GM11168 (cell line): Measurements from ENCODE around the gene HEATR9.

Source experiments
- in situ Hi-C: fragments of 300-500 bp; cut with MboI; formaldehyde crosslinking; loops from one replicate; pipeline ENCODE4 v1.12.0; 2022; ENCODE audit warnings: low sequenced_read_pairs; ENCODE audit not compliant: unreplicated experiment

The HEATR9 gene

GRCh38 chr17:35867574-35867973, 1.1 kb downstream of the HEATR9 start:
- in situ Hi-C loops = no loop called here

DNA sequence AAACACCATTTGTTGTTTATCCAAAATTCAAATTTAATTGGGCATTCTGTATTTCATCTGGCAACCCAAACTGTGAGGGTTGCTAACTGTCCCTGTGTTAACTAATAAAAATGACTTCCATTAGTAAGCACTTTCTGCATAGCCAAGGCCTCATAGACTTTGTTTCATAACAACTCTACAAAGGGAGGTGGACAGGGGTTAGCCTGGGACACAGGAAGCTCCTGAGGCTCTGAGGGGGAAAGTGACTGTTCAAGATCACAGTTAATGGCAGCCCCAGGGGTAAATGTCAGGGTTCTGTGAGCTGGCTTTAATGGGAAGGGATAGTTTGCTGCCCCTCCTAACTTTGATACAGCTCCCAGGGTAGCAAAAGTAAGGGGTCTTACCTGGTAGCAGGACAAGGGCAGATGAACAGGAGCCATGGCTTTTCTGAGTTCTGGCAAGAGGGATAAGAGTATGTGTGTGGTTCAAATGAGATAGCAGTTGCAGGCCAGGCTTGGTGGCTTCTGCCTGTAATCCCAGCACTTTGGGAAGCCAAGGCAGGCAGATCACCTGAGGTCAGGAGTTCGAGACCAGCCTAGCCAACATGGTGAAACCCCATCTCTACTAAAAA, 2.2 kb downstream of the HEATR9 start:
- in situ Hi-C loops = no loop called here

GRCh38 chr17:35865412-35866340, 3.0 kb downstream of the HEATR9 start:
- in situ Hi-C loops = no loop called here

DNA sequence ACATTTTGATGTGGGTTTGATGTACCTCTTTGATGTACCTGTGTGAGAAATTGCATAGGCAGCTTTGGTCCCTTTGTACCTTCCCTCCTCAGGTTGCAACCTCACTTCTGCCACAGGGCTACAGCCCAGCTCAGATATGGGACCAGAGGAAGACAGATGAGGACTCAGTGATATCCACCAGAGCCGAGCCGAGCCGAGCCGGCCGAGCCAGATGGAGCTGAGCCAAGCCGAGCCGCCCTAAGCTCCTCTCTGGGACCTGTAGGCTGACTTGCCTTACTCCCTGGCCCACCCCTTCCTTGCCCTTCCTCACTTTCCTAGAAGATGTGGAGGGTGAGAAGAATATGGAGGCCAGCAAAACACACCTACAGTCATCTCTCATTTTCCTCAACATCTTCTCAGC, 3.8 kb downstream of the HEATR9 start:
- in situ Hi-C loops = no loop called here

DNA sequence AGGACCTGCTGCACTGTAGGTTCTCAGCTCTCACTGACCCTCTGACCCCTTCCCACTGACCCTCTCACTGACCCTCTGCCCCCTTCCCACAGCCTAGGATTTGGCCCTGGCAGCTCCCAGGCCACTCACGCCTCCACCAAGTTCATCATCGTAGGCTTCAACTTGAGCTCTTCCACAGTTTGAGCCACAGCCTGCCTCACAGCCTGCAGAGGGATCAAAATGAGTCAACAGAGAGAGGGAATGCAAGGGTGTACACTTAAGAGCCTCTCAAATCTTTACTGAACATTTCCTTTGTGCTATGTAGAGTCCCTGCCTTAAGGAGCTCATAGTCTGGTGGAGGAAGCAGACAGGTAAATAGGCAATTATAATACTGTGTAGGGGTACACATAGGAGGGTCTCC, 12.1 kb downstream of the HEATR9 start:
- in situ Hi-C loops = no loop called here

GRCh38 chr17:35855965-35856364, 12.7 kb downstream of the HEATR9 start:
- in situ Hi-C loops = no loop called here

GRCh38 chr17:35849469-35850348, 19.0 kb downstream of the HEATR9 start:
- in situ Hi-C loops = no loop called here

DNA sequence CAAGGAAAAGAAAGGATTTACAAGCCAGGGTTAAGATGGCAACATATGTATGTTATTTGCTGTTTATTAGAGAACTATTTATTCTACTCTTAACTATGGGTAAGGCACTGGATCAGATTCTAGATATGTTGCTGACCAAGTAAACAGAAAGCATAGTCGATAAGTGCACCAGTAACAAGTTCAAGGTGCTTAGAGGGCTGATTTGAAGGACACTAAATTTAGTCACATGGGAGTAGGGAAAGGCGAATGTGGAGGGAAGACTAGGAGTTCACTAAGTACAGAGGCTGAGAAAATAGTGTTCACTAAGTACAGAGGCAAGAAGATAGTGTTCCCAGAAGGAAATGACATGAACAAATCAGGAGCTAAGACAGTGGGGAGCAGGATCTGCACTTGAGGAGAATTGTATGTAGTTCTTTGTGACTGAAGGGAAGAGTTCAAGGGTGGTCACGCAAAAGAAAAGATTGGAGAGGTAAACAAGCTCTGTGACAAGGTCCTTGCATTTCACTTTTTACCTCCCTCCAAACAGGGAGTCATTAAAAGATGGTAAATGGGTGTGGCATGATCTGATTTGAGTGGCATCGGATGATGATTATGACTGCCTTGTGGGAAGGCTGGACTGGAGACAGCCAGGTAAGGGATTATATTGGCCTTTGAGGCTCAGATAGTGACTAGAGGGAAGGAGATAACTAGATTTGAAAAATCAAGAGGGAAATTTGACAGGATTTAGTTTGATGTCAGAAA, 20.9 kb downstream of the HEATR9 start:
- in situ Hi-C loops = no loop called here

DNA sequence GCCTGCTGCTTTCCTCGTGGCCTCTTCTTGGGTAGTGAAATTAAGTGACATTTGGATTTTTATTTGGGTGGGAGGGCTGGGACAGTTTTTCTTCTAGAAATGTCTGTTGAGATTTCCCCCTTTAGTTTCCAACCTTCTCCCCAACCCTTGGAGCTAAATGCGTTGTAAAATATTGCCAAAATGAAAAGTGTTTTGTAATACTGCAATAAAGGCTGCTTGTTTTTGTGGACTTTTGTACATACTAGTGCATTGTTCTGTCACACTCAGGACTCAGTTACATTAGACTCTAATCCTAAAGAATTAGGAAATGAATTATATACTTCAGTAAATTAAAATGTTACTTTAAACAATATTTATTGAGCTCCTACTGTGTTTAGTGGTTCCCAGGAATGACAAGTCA, 21.7 kb downstream of the HEATR9 start:
- in situ Hi-C loops = no loop called here

DNA sequence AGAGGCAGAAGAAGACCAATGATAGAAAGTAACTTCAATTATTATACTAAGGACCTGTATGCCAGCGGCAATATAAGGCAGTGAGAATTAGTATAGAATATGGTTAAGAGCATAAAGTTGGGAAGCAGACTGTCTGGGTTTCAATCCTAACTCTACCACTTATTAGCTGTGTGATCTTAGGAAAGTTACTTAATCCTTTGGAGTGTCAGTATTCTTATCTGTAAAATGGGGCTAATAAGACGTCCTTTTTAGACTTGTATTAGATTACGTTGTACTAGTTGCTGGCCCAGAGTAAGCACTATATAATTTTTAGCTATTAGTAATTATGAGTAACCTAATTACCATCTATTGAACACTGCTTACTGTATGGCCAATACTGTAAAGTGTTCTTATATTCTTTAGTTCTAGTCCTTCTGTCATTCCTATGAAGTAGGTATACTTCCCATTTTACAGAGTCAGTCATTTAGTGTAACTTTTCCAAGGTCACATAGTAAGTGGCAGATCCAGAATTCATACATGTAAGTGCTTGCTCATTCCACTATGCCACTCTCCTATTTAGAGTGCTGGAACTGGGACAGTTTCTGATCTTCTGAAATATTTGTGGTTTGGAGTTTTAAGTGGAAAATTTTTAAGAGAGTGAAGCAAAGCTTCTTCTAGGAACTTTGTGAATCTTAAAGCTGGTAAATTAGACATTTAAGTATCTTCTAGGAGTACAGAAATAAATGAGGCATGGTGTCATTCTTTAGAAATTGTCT, 22.5 kb downstream of the HEATR9 start:
- in situ Hi-C loops = no loop called here

GRCh38 chr17:35844547-35844946, 24.1 kb downstream of the HEATR9 start:
- in situ Hi-C loops = no loop called here

DNA sequence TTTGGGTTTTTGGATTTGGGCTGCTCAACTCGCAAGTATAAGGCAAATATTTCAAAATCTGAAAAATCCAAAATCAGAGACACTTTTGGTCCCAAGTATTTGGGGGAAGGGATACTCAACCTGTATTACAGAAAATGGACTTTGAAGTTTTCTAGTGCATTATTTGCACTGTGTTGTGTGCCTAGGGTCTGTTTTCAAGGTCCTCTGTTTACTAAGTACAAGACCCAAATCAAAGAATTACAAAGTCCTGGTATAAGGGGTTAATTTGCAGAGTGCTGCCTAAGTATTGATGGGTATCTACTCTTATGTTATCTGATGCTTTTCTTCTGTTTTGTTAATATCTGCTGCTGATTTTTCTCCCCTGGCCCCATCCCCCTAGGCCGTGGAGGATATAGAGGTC, 25.0 kb downstream of the HEATR9 start:
- in situ Hi-C loops = no loop called here

- in situ Hi-C loops = no loop called here
Measured at GRCh38 chr17:35842239-35842638, 26.5 kb downstream of the HEATR9 start.

DNA sequence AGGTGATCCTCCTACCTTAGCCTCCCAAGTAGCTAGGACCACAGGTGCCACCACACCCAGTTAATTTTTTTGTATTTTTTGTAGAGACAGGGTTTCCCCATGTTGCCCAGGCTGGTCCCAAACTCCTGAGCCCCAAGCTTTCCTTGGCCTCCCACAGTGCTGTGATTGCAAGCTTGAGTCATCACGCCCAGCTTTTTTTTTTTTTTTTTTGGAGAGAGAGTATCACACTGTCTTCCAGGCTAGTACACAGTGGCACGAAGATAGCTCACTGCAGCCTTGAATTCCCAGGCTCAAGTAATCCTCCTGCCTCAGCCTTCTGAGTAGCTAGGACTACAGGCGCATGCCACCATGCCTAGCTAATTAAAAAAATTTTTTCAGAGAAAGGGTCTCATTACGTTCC, 27.2 kb downstream of the HEATR9 start:
- in situ Hi-C loops = no loop called here

GRCh38 chr17:35841101-35841500, 27.6 kb downstream of the HEATR9 start:
- in situ Hi-C loops = no loop called here

- in situ Hi-C loops = no loop called here
Measured at GRCh38 chr17:35825206-35825605, 43.5 kb downstream of the HEATR9 start.

GRCh38 chr17:35821308-35821707, 47.4 kb downstream of the HEATR9 start:
- in situ Hi-C loops = no loop called here

GRCh38 chr17:35819455-35819854, 49.2 kb downstream of the HEATR9 start:
- in situ Hi-C loops = no loop called here

DNA sequence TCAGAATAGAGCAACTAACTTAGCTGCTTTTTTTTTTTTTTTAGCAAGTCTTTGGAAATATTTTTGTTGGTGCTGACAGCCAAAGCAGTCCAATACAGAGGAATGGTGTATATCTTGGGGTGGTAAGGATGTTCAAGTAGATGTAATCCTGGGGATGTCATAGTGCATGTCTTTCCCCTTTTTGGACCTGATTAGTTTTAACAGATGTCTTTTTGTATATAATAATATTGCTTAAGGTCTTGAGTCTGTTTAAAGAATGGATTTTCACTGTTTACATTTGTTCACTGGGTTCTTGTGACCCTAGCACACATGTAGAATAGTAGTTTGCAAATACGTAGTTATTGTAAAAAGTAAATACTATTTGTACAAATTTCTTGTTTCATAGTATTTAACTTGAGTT, 51.5 kb downstream of the HEATR9 start:
- in situ Hi-C loops = no loop called here
